ENCODE measurements around the gene RRP1B. TPM values are rescaled to one million over a fixed set of nuclear protein-coding genes. Genes with fewer than 3 reads are reported as not detected.
A peak's percentile ranks its signal among the peaks of the same experiment; 100 is the strongest.

RRP1B gene
- total and polyA plus RNA-seq, 11 donors: 3.6 to 16.1 (median 9.5) TPM

DNA sequence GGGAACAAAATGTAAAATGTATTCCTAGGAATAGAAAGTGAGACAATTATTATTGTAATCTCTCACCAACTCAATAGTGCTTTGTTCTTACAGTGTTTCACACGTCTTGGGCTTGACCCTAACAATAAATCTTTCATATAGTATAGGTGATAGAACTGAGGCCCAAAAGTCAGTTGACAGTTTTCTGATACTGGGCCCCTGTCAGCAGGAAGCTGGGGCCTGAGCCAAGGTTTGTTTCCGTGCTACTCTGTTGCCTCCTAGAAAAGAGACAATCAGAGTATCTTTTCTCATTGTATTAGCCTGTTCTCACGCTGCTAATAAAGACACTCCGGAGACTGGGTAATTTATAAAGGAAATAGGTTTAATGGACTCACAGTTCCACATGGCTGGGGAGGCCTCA is 5.0 kb downstream of the RRP1B start:
- peak overlapping the region in 1 of 12 donors; percentile 13 for H3K27ac ChIP-seq
- peaks cover 0 to 41% (median 25%) of the 10 kb centered on the region in 9 donors for H3K36me3 ChIP-seq
- intact Hi-C loops (cut with DNase I): loop anchor here in 2 of 10 donors (10.0 kb wide), 2 partner anchors 60 to 110 kb away; partner anchors contain the start of gene CSTB (in 1 of the 2)
- 28 to 32% (median 29%) methylated on average over 4 of the region's 4 CpGs for WGBS, 4 donors
- H3K4me3 ChIP-seq: no peak overlapping the region
- H3K9me3 ChIP-seq: peaks cover 0 to 7% (median 0%) of the 10 kb centered on the region in 12 donors
- H3K27me3 ChIP-seq: no peaks in the 10 kb centered on the region
- ATAC-seq: no peak
- no peak for TF ChIP-seq POLR2A (IDR thresholded peaks at IDR 0.05)
- TF ChIP-seq, protein P1, sequence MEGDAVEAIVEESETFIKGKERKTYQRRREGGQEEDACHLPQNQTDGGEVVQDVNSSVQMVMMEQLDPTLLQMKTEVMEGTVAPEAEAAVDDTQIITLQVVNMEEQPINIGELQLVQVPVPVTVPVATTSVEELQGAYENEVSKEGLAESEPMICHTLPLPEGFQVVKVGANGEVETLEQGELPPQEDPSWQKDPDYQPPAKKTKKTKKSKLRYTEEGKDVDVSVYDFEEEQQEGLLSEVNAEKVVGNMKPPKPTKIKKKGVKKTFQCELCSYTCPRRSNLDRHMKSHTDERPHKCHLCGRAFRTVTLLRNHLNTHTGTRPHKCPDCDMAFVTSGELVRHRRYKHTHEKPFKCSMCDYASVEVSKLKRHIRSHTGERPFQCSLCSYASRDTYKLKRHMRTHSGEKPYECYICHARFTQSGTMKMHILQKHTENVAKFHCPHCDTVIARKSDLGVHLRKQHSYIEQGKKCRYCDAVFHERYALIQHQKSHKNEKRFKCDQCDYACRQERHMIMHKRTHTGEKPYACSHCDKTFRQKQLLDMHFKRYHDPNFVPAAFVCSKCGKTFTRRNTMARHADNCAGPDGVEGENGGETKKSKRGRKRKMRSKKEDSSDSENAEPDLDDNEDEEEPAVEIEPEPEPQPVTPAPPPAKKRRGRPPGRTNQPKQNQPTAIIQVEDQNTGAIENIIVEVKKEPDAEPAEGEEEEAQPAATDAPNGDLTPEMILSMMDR (IDR thresholded peaks at IDR 0.05): no peak
- H3K4me1 ChIP-seq: peaks cover 0 to 26% (median 14%) of the 10 kb centered on the region in 12 donors
- no peak for DNase-seq

GRCh38 chr21:43665879-43666278 is 6.5 kb downstream of the RRP1B start:
- no peak for TF ChIP-seq POLR2A (IDR thresholded peaks at IDR 0.05)
- TF ChIP-seq, protein P1 (IDR thresholded peaks at IDR 0.05): no peak
- 91 to 100% (median 97%) methylated on average over 4 of the region's 4 CpGs for WGBS, 4 donors

GRCh38 chr21:43667191-43667904 is 8.0 kb downstream of the RRP1B start:
- H3K27ac ChIP-seq: no peak overlapping the region
- H3K27me3 ChIP-seq: no peaks in the 10 kb centered on the region
- intact Hi-C loops (cut with DNase I): loop anchor here in 2 of 10 donors (10.0 kb wide), 2 partner anchors 57 to 107 kb away; partner anchors contain the start of gene CSTB (in 1 of the 2)
- TF ChIP-seq, protein P1 (IDR thresholded peaks at IDR 0.05): no peak
- no peak for TF ChIP-seq POLR2A (IDR thresholded peaks at IDR 0.05)
- H3K9me3 ChIP-seq: peaks cover 0 to 7% (median 0%) of the 10 kb centered on the region in 12 donors
- 92 to 95% (median 93%) methylated on average over 7 of the region's 7 CpGs for WGBS, 4 donors
- H3K4me3 ChIP-seq: no peak overlapping the region
- no peak for DNase-seq
- H3K36me3 ChIP-seq: peaks cover 0 to 61% (median 48%) of the 10 kb centered on the region in 9 donors
- ATAC-seq: no peak
- peaks cover 0 to 9% (median 0%) of the 10 kb centered on the region in 12 donors for H3K4me1 ChIP-seq

More at GRCh38 chr21:43665879-43666278, 6.5 kb downstream of the RRP1B start:
- Histone ChIP-seq H3K4me3 (no peak overlapping the region), H3K27ac (no peak overlapping the region), H3K9me3 (peaks cover 0 to 7% (median 0%) of the 10 kb centered on the region in 12 donors), H3K27me3 (no peaks in the 10 kb centered on the region), H3K4me1 (peaks cover 0 to 19% (median 6%) of the 10 kb centered on the region in 12 donors), H3K36me3 (peaks cover 0 to 56% (median 39%) of the 10 kb centered on the region in 9 donors)
- ATAC-seq (peak in 1 of 4 donors; percentile 12), DNase-seq (no peak)
- intact Hi-C loops (cut with DNase I): loop anchor here in 2 of 10 donors (10.0 kb wide), 2 partner anchors 59 to 109 kb away; partner anchors contain the start of gene CSTB (in 1 of the 2)
